GM12872 (cell line): Measurements from ENCODE around the gene CNNM4.

ENCODE experiments used
- CTCF ChIP-seq: IDR thresholded peaks from 3 replicates; pipeline ENCODE4 v1.5.1; 2011; ENCODE audit warnings: low read depth, mild to moderate bottlenecking, low read length, moderate library complexity; ENCODE audit not compliant: insufficient read depth

Gene CNNM4

GRCh38 chr2:96842600-96842999 lies 81.9 kb downstream of the CNNM4 start:
- TF ChIP-seq CTCF = no peak

GRCh38 chr2:96843538-96844268 lies 83.0 kb downstream of the CNNM4 start, which contains the start of gene ANKRD23:
ANKRD23 (minus strand) TSS chr2:96844021; CDS start chr2:96843992, 29 bp downstream.
- TF ChIP-seq CTCF = no peak

- no peak for TF ChIP-seq CTCF
Observed at GRCh38 chr2:96844405-96844808, 83.7 kb downstream of the CNNM4 start.

GRCh38 chr2:96846825-96847224 lies 86.1 kb downstream of the CNNM4 start:
- no peak for TF ChIP-seq CTCF

GRCh38 chr2:96847586-96847985 lies 86.9 kb downstream of the CNNM4 start:
- no peak for TF ChIP-seq CTCF

- no peak for TF ChIP-seq CTCF
Observed at GRCh38 chr2:96848264-96848663, 87.6 kb downstream of the CNNM4 start.

- no peak for TF ChIP-seq CTCF
Observed at GRCh38 chr2:96852667-96853066, 92.0 kb downstream of the CNNM4 start.

GRCh38 chr2:96853321-96853720 lies 92.6 kb downstream of the CNNM4 start:
- no peak for TF ChIP-seq CTCF
